HepG2 (cell line): ENCODE data around the gene C6orf136. TPM values are rescaled to one million over a fixed set of nuclear protein-coding genes. Genes with fewer than 3 reads are reported as not detected.
A peak's percentile ranks its signal among the peaks of the same experiment; 100 is the strongest.

Source experiments
- ATAC-seq: fragments of 200-7000 bp; cut with Tn5 transposase; 3 replicates; pipeline ENCODE4 v1.9.1; 2020; ENCODE audit warnings: mild to moderate bottlenecking, moderate library complexity
- Bru-seq: library from RNA; stranded (reverse); fragments of 400-500 nt; gene quantifications from one replicate; lab custom pipeline; 2021; lab: Mats Ljungman, UMichigan
- BruChase-seq, 2 experiments: library from RNA; stranded (reverse); fragments of 400-500 nt; gene quantifications; one replicate each; lab custom pipeline; 2021; lab: Mats Ljungman, UMichigan
- BruUV-seq: library from RNA; stranded (reverse); fragments of 400-500 nt; replicated peaks from 2 replicates; lab custom pipeline; 2021; lab: Mats Ljungman, UMichigan
- CTCF ChIA-PET: fragments of 300-600 bp; formaldehyde crosslinking; extraction: SDS; loops from one replicate; lab custom pipeline; 2021; ENCODE audit warnings: low total read pairs, inconsistent platforms, low intra/inter-chr PET ratio; lab: Yijun Ruan, JAX
- POLR2A ChIA-PET: fragments of 350-600 bp; sonication (Branson Sonifier 250); formaldehyde crosslinking; loops from one replicate; lab custom pipeline; 2020; ENCODE audit warnings: antibody characterized with exemption, inconsistent platforms; lab: Yijun Ruan, JAX
- DNase-seq: peaks from one replicate; pipeline ENCODE4 v3.0.0-alpha.2; 2015; ENCODE audit warnings: low spot score
- FAIRE-seq: peaks from 3 replicates; lab custom pipeline; 2011; peaks lifted over from hg19 to GRCh38; lab: Jason Lieb, UNC
- H2AFZ ChIP-seq: one replicate; pipeline ENCODE4 v1.6.1; 2011; ENCODE audit warnings: low read length, inconsistent platforms
- H3K27ac ChIP-seq: fragments of 300-600 bp; 3 replicates; pipeline ENCODE4 v1.8.0; 2011; ENCODE audit warnings: mixed run types, mild to moderate bottlenecking, mixed read lengths, low read length, inconsistent platforms; ENCODE audit not compliant: insufficient read depth; ENCODE audit errors: extremely low read length
- H3K27me3 ChIP-seq, 2 experiments: fragments of 200-600 bp in 1 of 2; 2 replicates in 1 of 2; 3 replicates in 1 of 2; pipeline versions ENCODE4 v1.6.0 to v1.8.0; 2011; ENCODE audit warnings: low read length in 2 of 2, mild to moderate bottlenecking in 2 of 2, moderate library complexity in 2 of 2, inconsistent platforms in 1 of 2; ENCODE audit not compliant: insufficient read depth in 2 of 2, control insufficient read depth in 1 of 2
- H3K36me3 ChIP-seq, 2 experiments: fragments of 200-600 bp in 1 of 2; replicated peaks in 1 of 2; 2 replicates in 1 of 2; 3 replicates in 1 of 2; pipeline versions ENCODE4 v1.5.1 to v1.8.0; 2011; ENCODE audit warnings: low read length in 2 of 2, inconsistent platforms in 1 of 2; ENCODE audit not compliant: insufficient read depth in 2 of 2, control insufficient read depth in 1 of 2
- H3K4me1 ChIP-seq: 2 replicates; pipeline ENCODE4 v1.5.1; 2012; ENCODE audit warnings: low read length, inconsistent platforms; ENCODE audit not compliant: insufficient read depth
- H3K4me2 ChIP-seq: 2 replicates; pipeline ENCODE4 v1.6.0; 2011; ENCODE audit warnings: low read depth, low read length, inconsistent platforms
- H3K4me3 ChIP-seq, 3 experiments: fragments of 200-600 bp in 1 of 3; sonication (generic), shearing (Covaris generic) in 1 of 3; replicated peaks in 1 of 3; 2 replicates each; pipeline ENCODE4 v1.5.1; 2011 to 2016; ENCODE audit warnings: low read length in 3 of 3, inconsistent platforms in 2 of 3, low read depth in 2 of 3, mild to moderate bottlenecking in 2 of 3, control low read depth in 1 of 3, mixed read lengths in 1 of 3; ENCODE audit not compliant: insufficient read depth in 1 of 3
- H3K79me2 ChIP-seq: one replicate; pipeline ENCODE4 v1.6.1; 2011; ENCODE audit warnings: low read length, inconsistent platforms; ENCODE audit not compliant: insufficient read depth
- H3K9ac ChIP-seq: 2 replicates; pipeline ENCODE4 v1.6.0; 2011; ENCODE audit warnings: mild to moderate bottlenecking, low read depth, low read length, inconsistent platforms; ENCODE audit not compliant: insufficient read depth
- H3K9me3 ChIP-seq: 2 replicates; pipeline ENCODE4 v1.5.1; 2012; ENCODE audit warnings: mild to moderate bottlenecking, low read length
- H4K20me1 ChIP-seq: 2 replicates; pipeline ENCODE4 v1.6.0; 2011; ENCODE audit warnings: inconsistent platforms, mild to moderate bottlenecking, low read length, moderate library complexity; ENCODE audit not compliant: insufficient read depth
- CEBPB ChIP-seq: IDR thresholded peaks from 2 replicates; pipeline ENCODE4 v1.6.1; 2011; ENCODE audit warnings: low read depth, low read length, improper control_type of control experiment, borderline replicate concordance
- KDM5A ChIP-seq: fragments of 200-600 bp; sonication (generic); IDR thresholded peaks from 2 replicates; pipeline ENCODE4 v1.7.0; 2018; ENCODE audit warnings: antibody characterized with exemption, mild to moderate bottlenecking, low read length, borderline replicate concordance
- MYNN ChIP-seq: sonication (generic); formaldehyde crosslinking; IDR thresholded peaks from 2 replicates; pipeline ENCODE4 v1.4.0; 2020; ENCODE audit warnings: mild to moderate bottlenecking, low read depth, missing genetic modification reagents
- PCBP1 ChIP-seq: fragments of 200-400 bp; formaldehyde crosslinking; IDR thresholded peaks from 2 replicates; pipeline ENCODE4 v1.6.1; 2017; ENCODE audit warnings: mild to moderate bottlenecking, low read depth, low read length, borderline replicate concordance
- TEAD3 ChIP-seq: optimal IDR thresholded peaks from 2 replicates; pipeline ENCODE3; 2016; ENCODE audit warnings: borderline replicate concordance
- ZNF326 ChIP-seq: sonication (generic); formaldehyde crosslinking; IDR thresholded peaks from 2 replicates; pipeline ENCODE4 v1.4.0; 2020; ENCODE audit warnings: missing genetic modification reagents, borderline replicate concordance
- ZNF331 ChIP-seq: sonication (generic); formaldehyde crosslinking; IDR thresholded peaks from 2 replicates; pipeline ENCODE4 v1.4.0; 2020; ENCODE audit warnings: missing genetic modification reagents
- ZNF570 ChIP-seq: sonication (generic); formaldehyde crosslinking; IDR thresholded peaks from 2 replicates; pipeline ENCODE4 v1.4.0; 2020; ENCODE audit warnings: mild to moderate bottlenecking, missing genetic modification reagents, borderline replicate concordance
- ZNF709 ChIP-seq: sonication (generic); formaldehyde crosslinking; IDR thresholded peaks from 2 replicates; pipeline ENCODE4 v1.5.0; 2020; ENCODE audit warnings: mild to moderate bottlenecking, missing genetic modification reagents
- WGBS: methylation state at CpG from one replicate; pipeline ENCODE4 v1.1.6; 2017; ENCODE audit warnings: low lambda C conversion rate; 5-methylcytosine and 5-hydroxymethylcytosine counted together
- in situ Hi-C: cut with HindIII; loops from 2 replicates; pipeline ENCODE4 v1.10.0; 2017; ENCODE audit warnings: low pct_unique_long_range_greater_than_20kb; ENCODE audit not compliant: extremely low pct_ligation_motif_present
- intact Hi-C: fragments of 100-400 bp; cut with micrococcal nuclease; formaldehyde crosslinking; loops from one replicate; pipeline ENCODE4 v1.10.0; 2022; ENCODE audit not compliant: unreplicated experiment
- long read RNA-seq, 2 experiments: library from RNA in 1 of 2; library from polyadenylated mRNA in 1 of 2; stranded (forward) in 1 of 2; unstranded in 1 of 2; transcript quantifications; one replicate each; pipeline ENCODE4 v2.0.0, GENCODE V29; 2019 to 2022
- polyA minus RNA-seq, 3 experiments: library from RNA; depleted of rRNA, polyadenylated mRNA; stranded (reverse); fragments of >200 nt; gene quantifications; 2 replicates each; pipeline ENCODE4 v1.2.3, GENCODE V29; 2011; ENCODE audit warnings: low replicate concordance in 1 of 3
- polyA plus RNA-seq, 8 experiments: library from polyadenylated mRNA; depleted of rRNA in 3 of 8; stranded (reverse) in 7 of 8; unstranded in 1 of 8; fragments of >200 nt; fragmentation: Illumina TruSeq in 4 of 8; extraction: Trizol in 4 of 8; gene quantifications; 2 replicates each; pipeline versions ENCODE4 v1.2.1 to v1.2.3, GENCODE V29; 2011 to 2016; ENCODE audit warnings: low read depth in 4 of 8, missing spikeins in 1 of 8, mixed read lengths in 1 of 8; ENCODE audit not compliant: insufficient read depth in 1 of 8
- total RNA-seq, 5 experiments: library from RNA; depleted of rRNA; stranded (reverse); fragments of >200 nt; fragmentation: Illumina TruSeq; extraction: Trizol; gene quantifications; 2 replicates each; pipeline ENCODE4 v1.2.3, GENCODE V29; 2016; ENCODE audit warnings: low read depth in 1 of 5
- TF ChIP-seq, protein P1 (sequence below): sonication (generic); formaldehyde crosslinking; IDR thresholded peaks from 2 replicates; pipeline ENCODE4 v1.5.1; 2020; ENCODE audit warnings: mild to moderate bottlenecking, moderate library complexity, missing genetic modification reagents
- TF ChIP-seq, protein P2 (sequence below): sonication (generic); formaldehyde crosslinking; IDR thresholded peaks from 2 replicates; pipeline ENCODE4 v1.8.1; 2023; ENCODE audit warnings: mild to moderate bottlenecking, moderate library complexity, missing genetic modification reagents

C6orf136 gene, protein sequence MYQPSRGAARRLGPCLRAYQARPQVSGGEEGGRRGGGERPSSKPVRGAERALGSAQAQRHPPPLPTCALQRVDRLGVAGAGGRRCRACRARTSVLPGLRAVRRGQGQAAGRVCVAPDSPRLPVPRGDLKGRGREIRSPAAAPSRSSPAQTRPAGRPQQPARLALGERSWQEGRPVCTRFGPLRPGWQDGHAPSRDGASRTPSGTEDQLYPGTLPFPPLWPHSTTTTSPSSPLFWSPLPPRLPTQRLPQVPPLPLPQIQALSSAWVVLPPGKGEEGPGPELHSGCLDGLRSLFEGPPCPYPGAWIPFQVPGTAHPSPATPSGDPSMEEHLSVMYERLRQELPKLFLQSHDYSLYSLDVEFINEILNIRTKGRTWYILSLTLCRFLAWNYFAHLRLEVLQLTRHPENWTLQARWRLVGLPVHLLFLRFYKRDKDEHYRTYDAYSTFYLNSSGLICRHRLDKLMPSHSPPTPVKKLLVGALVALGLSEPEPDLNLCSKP
- total RNA-seq (2016; rRNA removed; fragmentation: Illumina TruSeq; extraction: Trizol) (9.2 and 12.0 TPM in 2 replicates), polyA plus RNA-seq (2011; rRNA removed) (26.2 and 30.1 TPM in 2 replicates), polyA minus RNA-seq (2011; rRNA and poly(A)+ RNA removed; ENCODE audit: low replicate concordance) (24.3 and 32.9 TPM in 2 replicates), Bru-seq, nascent RNA (percentile 73 among the genes with signal in this experiment), BruChase-seq, experiment 1, labeled RNA remaining after a 6-hour chase (percentile 82 among the genes with signal in this experiment), BruChase-seq, experiment 2, labeled RNA remaining after a 2-hour chase (percentile 74 among the genes with signal in this experiment)
- 33.8 and 41.8 TPM in 2 replicates for total RNA-seq (2016; cell fraction: cytosol; rRNA removed; fragmentation: Illumina TruSeq; extraction: Trizol; ENCODE audit: low read depth)
- total RNA-seq (2016; cell fraction: insoluble cytoplasmic fraction; rRNA removed; fragmentation: Illumina TruSeq; extraction: Trizol) = 8.9 and 10.1 TPM in 2 replicates
- 12.4 and 18.6 TPM in 2 replicates for total RNA-seq (2016; cell fraction: membrane; rRNA removed; fragmentation: Illumina TruSeq; extraction: Trizol)
- total RNA-seq (2016; cell fraction: nucleus; rRNA removed; fragmentation: Illumina TruSeq; extraction: Trizol) = 12.8 and 13.7 TPM in 2 replicates
- 17.0 and 17.6 TPM in 2 replicates for polyA plus RNA-seq (2011; cell fraction: cytosol; rRNA removed)
- polyA plus RNA-seq (2011; cell fraction: nucleus; rRNA removed) = 79.6 and 93.9 TPM in 2 replicates
- polyA plus RNA-seq (2012) = 22.0 and 33.4 TPM in 2 replicates
- polyA plus RNA-seq (2016; cell fraction: cytosol; fragmentation: Illumina TruSeq; extraction: Trizol; ENCODE audit: low read depth) = 10.0 and 11.2 TPM in 2 replicates
- polyA plus RNA-seq (2016; cell fraction: insoluble cytoplasmic fraction; fragmentation: Illumina TruSeq; extraction: Trizol; ENCODE audit: low read depth) = 12.8 and 17.8 TPM in 2 replicates
- polyA plus RNA-seq (2016; cell fraction: membrane; fragmentation: Illumina TruSeq; extraction: Trizol; ENCODE audit: low read depth) = 15.4 and 15.6 TPM in 2 replicates
- 42.7 and 49.6 TPM in 2 replicates for polyA plus RNA-seq (2016; cell fraction: nucleus; fragmentation: Illumina TruSeq; extraction: Trizol; ENCODE audit: insufficient read depth, low read depth)
- polyA minus RNA-seq (2011; cell fraction: cytosol; rRNA and poly(A)+ RNA removed) = 13.4 and 18.0 TPM in 2 replicates
- polyA minus RNA-seq (2011; cell fraction: nucleus; rRNA and poly(A)+ RNA removed) = 13.8 and 16.6 TPM in 2 replicates
- long read RNA-seq, experiment 1, transcript C6orf136-203 (6 exons, 1,402 nt) = major isoform, 9 of 14 reads
- long read RNA-seq, experiment 1, partial matches to known transcripts = 1 of 14 reads
- long read RNA-seq, experiment 1, other reads (novel, unspliced or antisense) = 4 of 14 reads
- long read RNA-seq, experiment 2, transcript C6orf136-203 (6 exons, 1,402 nt) = major isoform, 20 of 38 reads
- long read RNA-seq, experiment 2, transcript C6orf136-201 (6 exons, 1,978 nt) = minor isoform, 6 of 38 reads
- long read RNA-seq, experiment 2, partial matches to known transcripts = 6 of 38 reads
- long read RNA-seq, experiment 2, other reads (novel, unspliced or antisense) = 6 of 38 reads

DNA sequence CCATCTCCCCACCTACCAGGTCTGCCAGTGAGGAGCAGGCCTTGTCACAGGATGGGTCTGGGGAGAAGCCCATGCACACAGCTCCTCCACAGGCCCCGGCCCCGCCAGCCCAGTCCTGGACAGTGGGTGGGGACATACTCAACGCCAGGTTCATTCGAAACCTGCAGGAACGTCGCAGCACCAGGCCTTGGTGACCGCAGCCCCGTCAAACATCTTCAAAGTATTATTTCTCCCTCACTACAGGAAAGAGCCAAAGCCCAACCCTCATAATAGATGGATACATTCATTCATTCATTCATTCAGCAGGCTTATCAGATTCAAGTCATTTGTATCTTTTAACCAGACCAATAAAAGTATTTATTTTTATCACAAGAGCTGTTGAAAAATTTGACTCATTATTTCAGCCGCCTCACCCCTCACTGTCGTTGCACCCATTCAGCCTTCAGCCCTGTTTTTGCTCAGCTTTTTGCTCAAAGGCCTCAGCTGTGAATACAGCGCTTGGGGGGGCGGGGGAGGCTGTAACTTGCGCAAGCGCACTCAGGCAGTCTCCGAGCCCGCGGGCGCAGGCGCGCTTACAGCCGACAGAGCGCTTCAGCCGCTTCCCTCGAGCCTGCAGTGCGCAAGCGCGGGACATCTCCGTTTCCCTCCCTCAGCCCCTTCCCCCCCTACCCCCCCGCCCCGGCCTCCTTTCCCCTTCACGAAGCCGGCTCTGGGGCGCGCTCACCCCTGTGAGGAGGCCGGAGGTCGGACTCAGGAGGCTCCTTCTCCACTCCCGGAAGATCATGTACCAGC is at the start of gene C6orf136:
C6orf136 (plus strand) TSS at position 684 of the 792 bp plus-strand sequence; CDS start at position 783, 99 bp downstream.
- peak within 1 kb of the TSS; percentile 67 to 98 (median 94) for H3K4me3 ChIP-seq
- no peaks in the 10 kb centered on the region for H4K20me1 ChIP-seq
- no peaks in the 10 kb centered on the region for H3K9me3 ChIP-seq
- H3K36me3 ChIP-seq = peaks cover 10 to 45% of the 10 kb centered on the region in 2 experiments; a peak in 3 of 5 replicates
- TSS peak; percentile 70 for BruUV-seq
- H3K27me3 ChIP-seq = no peaks in the 10 kb centered on the region; a peak in 1 of 5 replicates
- H2AFZ ChIP-seq = no peak within 1 kb of the TSS
- ATAC-seq (peak; percentile 73), DNase-seq (peak; percentile 91), FAIRE-seq (peak; percentile 65)
- ChIA-PET POLR2A (interaction anchor here (0.6 to 2.6 kb wide), 8 partner anchors 9 to 74 kb away, joined by 3 to 27 read pairs (median 9); partner anchors contain the start of genes ATAT1, DHX16, MRPS18B and NRM), CTCF (no interaction called here)
- peak within 1 kb of the TSS; percentile 79 for H3K4me2 ChIP-seq
- H3K27ac ChIP-seq = peak within 1 kb of the TSS; percentile 88
- intact Hi-C loops (loop anchor here (1.0 to 2.0 kb wide), 2 partner anchors 26 to 49 kb away; partner anchors contain the start of gene DHX16), in situ Hi-C loops (no loop called here)
- H3K79me2 ChIP-seq = peaks cover 21% of the 10 kb centered on the region
- WGBS = 29% methylated on average over 24 of the region's 37 CpGs
- H3K4me1 ChIP-seq = peaks cover 38% of the 10 kb centered on the region
- peak within 1 kb of the TSS; percentile 88 for H3K9ac ChIP-seq
- TF ChIP-seq, protein P1, sequence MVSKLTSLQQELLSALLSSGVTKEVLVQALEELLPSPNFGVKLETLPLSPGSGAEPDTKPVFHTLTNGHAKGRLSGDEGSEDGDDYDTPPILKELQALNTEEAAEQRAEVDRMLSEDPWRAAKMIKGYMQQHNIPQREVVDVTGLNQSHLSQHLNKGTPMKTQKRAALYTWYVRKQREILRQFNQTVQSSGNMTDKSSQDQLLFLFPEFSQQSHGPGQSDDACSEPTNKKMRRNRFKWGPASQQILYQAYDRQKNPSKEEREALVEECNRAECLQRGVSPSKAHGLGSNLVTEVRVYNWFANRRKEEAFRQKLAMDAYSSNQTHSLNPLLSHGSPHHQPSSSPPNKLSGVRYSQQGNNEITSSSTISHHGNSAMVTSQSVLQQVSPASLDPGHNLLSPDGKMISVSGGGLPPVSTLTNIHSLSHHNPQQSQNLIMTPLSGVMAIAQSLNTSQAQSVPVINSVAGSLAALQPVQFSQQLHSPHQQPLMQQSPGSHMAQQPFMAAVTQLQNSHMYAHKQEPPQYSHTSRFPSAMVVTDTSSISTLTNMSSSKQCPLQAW (CRISPR knock-in tag) = peak; percentile 21
- peak; percentile 98 for TF ChIP-seq PCBP1
- no peak for TF ChIP-seq TEAD3 (CRISPR knock-in tag)
- TF ChIP-seq CEBPB = peak; percentile 88
- TF ChIP-seq ZNF709 (CRISPR knock-in tag) = 0 out of 2 replicates have a peak, but pooled peaks have one; percentile 20
- TF ChIP-seq, protein P2, sequence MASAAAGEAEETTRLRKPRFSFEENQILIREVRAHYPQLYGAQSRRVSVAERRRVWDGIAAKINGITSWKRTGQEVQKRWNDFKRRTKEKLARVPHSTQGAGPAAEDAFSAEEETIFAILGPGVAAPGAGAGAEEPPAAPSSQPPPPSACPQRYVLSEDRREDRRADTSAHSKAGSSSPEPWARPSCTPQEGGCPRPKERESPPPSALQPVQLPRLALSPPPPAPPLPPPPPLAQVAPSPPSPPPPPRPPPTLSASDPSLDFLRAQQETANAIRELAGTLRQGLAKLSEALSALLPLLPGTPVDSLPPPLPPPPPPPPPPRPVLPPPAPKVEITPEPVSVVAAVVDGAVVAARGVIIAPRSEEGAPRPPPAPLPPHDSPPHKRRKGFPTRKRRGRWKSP (CRISPR knock-in tag) = no peak
- peak; percentile 68; the same call in 1 of the 2 replicates for TF ChIP-seq KDM5A
- TF ChIP-seq MYNN = peak; percentile 82; the same call in 1 of the 2 replicates
- TF ChIP-seq ZNF326 = no peak
- no peak for TF ChIP-seq ZNF570 (CRISPR knock-in tag)
- TF ChIP-seq ZNF331 (CRISPR knock-in tag) = 0 out of 2 replicates have a peak, but pooled peaks have one; percentile 2
